Endothelial cell of umbilical vein (primary cell): Measurements from ENCODE around the gene KDM3B. TPM values are rescaled to one million over a fixed set of nuclear protein-coding genes. Genes with fewer than 3 reads are reported as not detected.
"Not testable (repeated sequence)": the region's sequence is repeated elsewhere in the genome, so short reads cannot be mapped to it uniquely, and the experiment has no call there.

ENCODE experiments used
- BruUV-seq: library from RNA; stranded (reverse); fragments of 400-500 nt; replicated peaks from 2 replicates; lab custom pipeline; 2021; lab: Mats Ljungman, UMichigan
- CTCF ChIA-PET: fragments of 300-600, 350-600 bp; sonication (Branson Sonifier 250); formaldehyde crosslinking; loops from one replicate; lab custom pipeline; 2021; ENCODE audit warnings: antibody characterized with exemption, inconsistent platforms; lab: Charles Lee
- POLR2A ChIA-PET: fragments of 300-600, 350-600 bp; sonication (Branson Sonifier 250); formaldehyde crosslinking; loops from one replicate; lab custom pipeline; 2021; ENCODE audit warnings: antibody characterized with exemption, inconsistent platforms; lab: Charles Lee
- DNase-seq: peaks from one replicate; pipeline ENCODE4 v3.0.0-alpha.2; 2011; ENCODE audit warnings: low read depth, low spot score
- FAIRE-seq: peaks from 2 replicates; lab custom pipeline; 2011; peaks lifted over from hg19 to GRCh38; lab: Jason Lieb, UNC
- H2AFZ ChIP-seq: 2 replicates; pipeline ENCODE4 v1.6.0; 2012; ENCODE audit warnings: low read depth, low read length, control low read depth, inconsistent platforms
- H3K27ac ChIP-seq: 2 replicates; pipeline ENCODE4 v1.5.1; 2011; ENCODE audit warnings: low read depth, mild to moderate bottlenecking, control low read depth, low read length, moderate library complexity; ENCODE audit not compliant: insufficient read depth
- H3K27me3 ChIP-seq, 2 experiments: 2 replicates each; pipeline versions ENCODE4 v1.6.0 to v1.6.1; 2011; ENCODE audit warnings: low read length in 2 of 2, mixed read lengths in 1 of 2; ENCODE audit not compliant: control insufficient read depth in 2 of 2, insufficient read depth in 2 of 2
- H3K36me3 ChIP-seq, 2 experiments: 2 replicates in 1 of 2; 3 replicates in 1 of 2; pipeline ENCODE4 v1.5.1; 2011; ENCODE audit warnings: low read length in 2 of 2, mild to moderate bottlenecking in 1 of 2, moderate library complexity in 1 of 2; ENCODE audit not compliant: control insufficient read depth in 2 of 2, insufficient read depth in 2 of 2; ENCODE audit errors: extremely low read depth in 1 of 2
- H3K4me1 ChIP-seq: 3 replicates; pipeline ENCODE4 v1.5.1; 2011; ENCODE audit warnings: mild to moderate bottlenecking, low read length; ENCODE audit not compliant: control insufficient read depth, insufficient read depth; ENCODE audit errors: extremely low read depth
- H3K4me2 ChIP-seq: 2 replicates; pipeline ENCODE4 v1.6.1; 2011; ENCODE audit warnings: low read length, control low read depth, mixed read lengths; ENCODE audit not compliant: insufficient read depth
- H3K4me3 ChIP-seq, 3 experiments: fragments of 200-600 bp in 1 of 3; sonication (generic), shearing (Covaris generic) in 1 of 3; replicated peaks in 1 of 3; 2 replicates each; pipeline ENCODE4 v1.5.1; 2011 to 2016; ENCODE audit warnings: control low read depth in 3 of 3, low read length in 3 of 3, mild to moderate bottlenecking in 2 of 3, inconsistent platforms in 1 of 3, low read depth in 1 of 3, moderate library complexity in 1 of 3; ENCODE audit not compliant: insufficient read depth in 1 of 3
- H3K79me2 ChIP-seq: 2 replicates; pipeline ENCODE4 v1.6.0; 2012; ENCODE audit warnings: low read length, inconsistent platforms; ENCODE audit not compliant: control insufficient read depth, insufficient read depth
- H3K9ac ChIP-seq: replicated peaks from 2 replicates; pipeline ENCODE3; 2011; ENCODE audit warnings: low read length, control low read depth; ENCODE audit not compliant: insufficient read depth; ENCODE audit errors: extremely low read depth
- H3K9me1 ChIP-seq: replicated peaks from 3 replicates; pipeline ENCODE4 v1.6.0; 2011; ENCODE audit warnings: mild to moderate bottlenecking, low read length; ENCODE audit not compliant: control insufficient read depth, insufficient read depth; ENCODE audit errors: extremely low read depth
- H3K9me3 ChIP-seq: replicated peaks from 2 replicates; pipeline ENCODE4 v1.5.1; 2012; ENCODE audit warnings: low read length, inconsistent platforms; ENCODE audit not compliant: control insufficient read depth, insufficient read depth
- H4K20me1 ChIP-seq: replicated peaks from 2 replicates; pipeline ENCODE3; 2011; ENCODE audit warnings: mild to moderate bottlenecking, low read length; ENCODE audit not compliant: control insufficient read depth, insufficient read depth; ENCODE audit errors: extremely low read depth
- CTCF ChIP-seq, 2 donors: IDR thresholded peaks; 1 replicate in 1 of 2; 2 replicates in 1 of 2; pipeline ENCODE4 v1.5.1; 2011; ENCODE audit warnings: low read length in 2 of 2, mild to moderate bottlenecking in 2 of 2, moderate library complexity in 2 of 2, control low read depth in 1 of 2, inconsistent platforms in 1 of 2, low read depth in 1 of 2; ENCODE audit not compliant: insufficient read depth in 1 of 2; ENCODE audit errors: extremely low read depth in 1 of 2
- EZH2 ChIP-seq: IDR thresholded peaks from 2 replicates; pipeline ENCODE4 v1.6.1; 2012; ENCODE audit warnings: borderline replicate concordance, low read depth, mild to moderate bottlenecking, moderate library complexity, low read length, inconsistent platforms; ENCODE audit not compliant: severe bottlenecking
- FOS ChIP-seq: IDR thresholded peaks from 2 replicates; pipeline ENCODE4 v1.6.1; 2011; ENCODE audit warnings: mild to moderate bottlenecking, low read length, moderate library complexity, borderline replicate concordance; ENCODE audit not compliant: insufficient read depth
- GATA2 ChIP-seq: IDR thresholded peaks from 2 replicates; pipeline ENCODE4 v1.7.0; 2011; ENCODE audit warnings: low read depth, mild to moderate bottlenecking, moderate library complexity, mixed read lengths, low read length; ENCODE audit not compliant: insufficient read length, insufficient read depth
- JUN ChIP-seq: IDR thresholded peaks from 2 replicates; pipeline ENCODE4 v1.6.1; 2011; ENCODE audit warnings: borderline replicate concordance, low read depth; ENCODE audit not compliant: insufficient read length, insufficient read depth
- MAX ChIP-seq: IDR thresholded peaks from 2 replicates; pipeline ENCODE4 v1.6.1; 2011; ENCODE audit not compliant: insufficient read depth, insufficient read length
- MYC ChIP-seq: IDR thresholded peaks from one replicate; pipeline ENCODE4 v1.6.1; 2011; ENCODE audit warnings: mild to moderate bottlenecking, low read depth, low read length
- POLR2A ChIP-seq: IDR thresholded peaks from 2 replicates; pipeline ENCODE4 v1.6.1; 2012; ENCODE audit warnings: low read depth, mild to moderate bottlenecking, control low read depth, low read length
- POLR2AphosphoS5 ChIP-seq: IDR thresholded peaks from 2 replicates; pipeline ENCODE4 v1.6.1; 2012; ENCODE audit warnings: low read depth, mild to moderate bottlenecking, control low read depth, low read length, moderate library complexity; ENCODE audit not compliant: insufficient read depth
- dilution Hi-C: fragments of 300-500 bp; cut with MboI; formaldehyde crosslinking; loops from one replicate; pipeline ENCODE4 v1.15.0; 2019; ENCODE audit warnings: low sequenced_read_pairs; ENCODE audit not compliant: extremely low pct_ligation_motif_present
- intact Hi-C: fragments of 100-400 bp; cut with micrococcal nuclease; formaldehyde crosslinking; loops from one replicate; pipeline ENCODE4 v1.10.0; 2022
- polyA plus RNA-seq, 4 experiments: library from polyadenylated mRNA; depleted of rRNA in 3 of 4; stranded (reverse) in 3 of 4; unstranded in 1 of 4; fragments of >200 nt; gene quantifications; 2 replicates each; pipeline versions ENCODE4 v1.2.1 to v1.2.3, GENCODE V29; 2011 to 2012; ENCODE audit warnings: missing spikeins in 1 of 4
- total RNA-seq: library from RNA; stranded (reverse); gene quantifications from 2 replicates; pipeline ENCODE4 v1.2.3, GENCODE V29; 2021

The KDM3B gene
- total and polyA plus RNA-seq, 2 donors (not counting 3 experiments of a cell fraction or from before 2014, with no cell fraction given) = 19.0 to 55.7 TPM

- BruUV-seq, dilution Hi-C loops, H3K4me3 ChIP-seq, H3K27ac ChIP-seq, H4K20me1 ChIP-seq, H3K9me1 ChIP-seq, H3K36me3 ChIP-seq, H2AFZ ChIP-seq, POLR2A ChIA-PET, H3K27me3 ChIP-seq, H3K9me3 ChIP-seq, H3K79me2 ChIP-seq, FAIRE-seq, H3K4me2 ChIP-seq, H3K9ac ChIP-seq, H3K4me1 ChIP-seq: not testable (repeated sequence)
- CTCF ChIA-PET = interaction anchor here (0.6 to 4.5 kb wide), 5 partner anchors 9 to 782 kb away, joined by 3 to 19 read pairs (median 4); partner anchors contain the start of gene KDM3B
- peak; percentile 18 for DNase-seq
- peak; percentile 11 to 43 for TF ChIP-seq CTCF (IDR thresholded peaks at IDR 0.05; ENCODE audit: extremely low read depth in 1 of 2, insufficient read depth in 1 of 2, low read depth in 1 of 2, low read length in 2 of 2)
- intact Hi-C loops = loop anchor here (1.0 kb wide), 2 partner anchors 188 to 231 kb away; no protein-coding TSS in a partner anchor
Observed at GRCh38 chr5:138410996-138411640, 58.6 kb downstream of the KDM3B start.

GRCh38 chr5:138418444-138418843, 66.0 kb downstream of the KDM3B start:
- H3K4me1 ChIP-seq = no peaks in the 10 kb centered on the region
- H4K20me1 ChIP-seq = no peaks in the 10 kb centered on the region
- no peak overlapping the region for H3K9ac ChIP-seq
- TF ChIP-seq MAX = no peak
- TF ChIP-seq CTCF (IDR thresholded peaks at IDR 0.05; ENCODE audit: extremely low read depth in 1 of 2, insufficient read depth in 1 of 2, low read depth in 1 of 2, low read length in 2 of 2) = no peak
- no peak for TF ChIP-seq POLR2AphosphoS5
- TF ChIP-seq POLR2A = no peak
- TF ChIP-seq EZH2 = no peak
- TF ChIP-seq FOS = no peak
- TF ChIP-seq JUN = no peak
- no peak for TF ChIP-seq MYC
- TF ChIP-seq GATA2 = no peak
- H3K27me3 ChIP-seq = no peaks in the 10 kb centered on the region
- H3K79me2 ChIP-seq = no peaks in the 10 kb centered on the region
- H3K4me3 ChIP-seq = no peak overlapping the region
- DNase-seq = no peak
- dilution Hi-C loops = no loop called here
- FAIRE-seq = no peak
- ChIA-PET POLR2A (no interaction called here), CTCF (no interaction called here)
- H3K9me1 ChIP-seq = no peaks in the 10 kb centered on the region
- H2AFZ ChIP-seq = no peak overlapping the region
- H3K9me3 ChIP-seq = no peaks in the 10 kb centered on the region
- BruUV-seq = no TSS peak
- H3K36me3 ChIP-seq = peaks cover 22 to 27% of the 10 kb centered on the region in 2 experiments
- no peak overlapping the region for H3K4me2 ChIP-seq
- intact Hi-C loops = no loop called here
- no peak overlapping the region for H3K27ac ChIP-seq
